ENCODE results near the gene ZNF625. TPM values are rescaled to one million over a fixed set of nuclear protein-coding genes. Genes with fewer than 3 reads are reported as not detected.

ZNF625 gene
- total and polyA plus RNA-seq, 9 donors = 1.5 to 19.6 (median 8.9) TPM

DNA sequence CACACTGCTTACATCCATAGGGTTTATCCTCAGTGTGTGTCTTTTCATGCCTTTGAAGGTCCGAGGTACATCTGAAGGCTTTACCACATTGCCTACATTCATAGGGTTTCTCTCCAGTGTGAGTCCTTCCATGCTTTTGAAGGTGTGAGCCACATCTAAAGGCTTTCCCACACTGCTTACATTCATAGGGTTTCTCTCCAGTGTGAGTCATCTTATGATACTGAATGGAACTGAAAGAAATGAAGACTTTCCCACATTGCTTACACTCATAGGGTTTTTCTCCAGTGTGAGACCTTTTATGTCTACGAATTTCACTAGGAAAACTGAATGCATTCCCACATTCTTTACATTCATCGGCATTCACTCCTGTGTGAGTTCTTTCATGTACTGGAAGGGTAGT lies 23.5 kb downstream of the ZNF625 start:
- Histone ChIP-seq H3K4me3 (no peak overlapping the region), H3K9me3 (peaks cover 2 to 21% of the 10 kb centered on the region in 2 donors), H3K36me3 (peaks cover 2% of the 10 kb centered on the region), H3K27me3 (no peaks in the 10 kb centered on the region), H3K4me1 (ENCODE audit: insufficient read depth) (no peaks in the 10 kb centered on the region), H3K27ac (no peak overlapping the region)
- intact Hi-C loops (cut with DNase I) = no loop called here
- 98 to 100% (median 98%) methylated on average over 3 of the region's 3 CpGs for WGBS, 3 donors
- no peak for DNase-seq
- TF ChIP-seq, protein P1, sequence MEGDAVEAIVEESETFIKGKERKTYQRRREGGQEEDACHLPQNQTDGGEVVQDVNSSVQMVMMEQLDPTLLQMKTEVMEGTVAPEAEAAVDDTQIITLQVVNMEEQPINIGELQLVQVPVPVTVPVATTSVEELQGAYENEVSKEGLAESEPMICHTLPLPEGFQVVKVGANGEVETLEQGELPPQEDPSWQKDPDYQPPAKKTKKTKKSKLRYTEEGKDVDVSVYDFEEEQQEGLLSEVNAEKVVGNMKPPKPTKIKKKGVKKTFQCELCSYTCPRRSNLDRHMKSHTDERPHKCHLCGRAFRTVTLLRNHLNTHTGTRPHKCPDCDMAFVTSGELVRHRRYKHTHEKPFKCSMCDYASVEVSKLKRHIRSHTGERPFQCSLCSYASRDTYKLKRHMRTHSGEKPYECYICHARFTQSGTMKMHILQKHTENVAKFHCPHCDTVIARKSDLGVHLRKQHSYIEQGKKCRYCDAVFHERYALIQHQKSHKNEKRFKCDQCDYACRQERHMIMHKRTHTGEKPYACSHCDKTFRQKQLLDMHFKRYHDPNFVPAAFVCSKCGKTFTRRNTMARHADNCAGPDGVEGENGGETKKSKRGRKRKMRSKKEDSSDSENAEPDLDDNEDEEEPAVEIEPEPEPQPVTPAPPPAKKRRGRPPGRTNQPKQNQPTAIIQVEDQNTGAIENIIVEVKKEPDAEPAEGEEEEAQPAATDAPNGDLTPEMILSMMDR (IDR thresholded peaks at IDR 0.05) = no peak
- no peak for TF ChIP-seq EP300 (IDR thresholded peaks at IDR 0.05)
- no peak for TF ChIP-seq POLR2A (IDR thresholded peaks at IDR 0.05)

GRCh38 chr19:12126707-12127106 lies 29.8 kb downstream of the ZNF625 start:
- Histone ChIP-seq H3K4me3 (no peak overlapping the region), H3K36me3 (no peaks in the 10 kb centered on the region), H3K9me3 (no peaks in the 10 kb centered on the region), H3K4me1 (ENCODE audit: insufficient read depth) (no peaks in the 10 kb centered on the region), H3K27ac (no peak overlapping the region), H3K27me3 (no peaks in the 10 kb centered on the region)
- WGBS, 3 donors = 27 to 52% (median 35%) methylated on average over 2 of the region's 2 CpGs
- intact Hi-C loops (cut with DNase I) = no loop called here
- TF ChIP-seq POLR2A (IDR thresholded peaks at IDR 0.05) (no peak), EP300 (IDR thresholded peaks at IDR 0.05) (no peak)
- TF ChIP-seq, protein P1 (IDR thresholded peaks at IDR 0.05) = no peak
- DNase-seq = no peak

GRCh38 chr19:12117201-12117970 lies 39.1 kb downstream of the ZNF625 start:
- Histone ChIP-seq H3K4me3 (no peak overlapping the region), H3K9me3 (peaks cover 0 to 5% of the 10 kb centered on the region in 2 donors), H3K27me3 (no peaks in the 10 kb centered on the region), H3K4me1 (ENCODE audit: insufficient read depth) (no peaks in the 10 kb centered on the region), H3K27ac (no peak overlapping the region), H3K36me3 (no peaks in the 10 kb centered on the region)
- intact Hi-C loops (cut with DNase I) = no loop called here
- TF ChIP-seq, protein P1 (IDR thresholded peaks at IDR 0.05) = no peak
- no peak for TF ChIP-seq EP300 (IDR thresholded peaks at IDR 0.05)
- 75 to 88% (median 82%) methylated on average over 22 to 33 of the region's 33 CpGs for WGBS, 3 donors
- DNase-seq = no peak

DNA sequence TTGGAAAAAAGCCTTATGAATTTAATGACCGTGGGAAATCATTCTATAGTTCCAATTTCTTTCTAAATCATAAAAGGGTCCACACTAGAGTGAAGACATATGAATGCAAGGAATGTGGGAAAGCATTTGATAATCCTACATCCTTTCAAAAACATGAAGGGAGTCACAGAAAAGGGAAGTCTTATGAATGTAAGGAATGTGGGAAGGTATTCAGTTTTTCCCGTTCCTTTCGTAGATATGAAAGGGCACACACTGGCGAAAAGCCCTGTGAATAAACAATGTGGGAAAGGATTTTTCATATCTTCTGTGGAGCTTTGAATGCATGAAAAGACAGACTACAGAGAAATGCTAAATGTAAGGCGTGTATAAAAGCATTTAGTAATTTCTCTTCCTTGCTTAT lies 43.4 kb downstream of the ZNF625 start:
- TF ChIP-seq POLR2A (IDR thresholded peaks at IDR 0.05) (no peak), EP300 (IDR thresholded peaks at IDR 0.05) (no peak)
- TF ChIP-seq, protein P1 (IDR thresholded peaks at IDR 0.05) = no peak
- 74 to 84% (median 84%) methylated on average over 5 of the region's 5 CpGs for WGBS, 3 donors
- H3K4me1 ChIP-seq (ENCODE audit: insufficient read depth) = no peaks in the 10 kb centered on the region
- DNase-seq = no peak
- H3K4me3 ChIP-seq = no peak overlapping the region
- H3K27me3 ChIP-seq = no peaks in the 10 kb centered on the region
- peaks cover 2% of the 10 kb centered on the region for H3K36me3 ChIP-seq
- H3K27ac ChIP-seq = no peak overlapping the region
- H3K9me3 ChIP-seq = peaks cover 0 to 16% of the 10 kb centered on the region in 2 donors
- intact Hi-C loops (cut with DNase I) = no loop called here
